Vagina (tissue), 2 donors: Measurements from ENCODE around the gene DNAJA3.

Source experiments
- CTCF ChIP-seq, 3 experiments: fragments of 450-650 bp in 2 of 3; fragments of 200-600 bp in 1 of 3; sonication (generic) in 1 of 3; IDR thresholded peaks; one replicate each; pipeline ENCODE4 v1.5.1; 2017 to 2019; ENCODE audit warnings: antibody characterized with exemption in 3 of 3, mild to moderate bottlenecking in 2 of 3, moderate library complexity in 2 of 3
- POLR2AphosphoS5 ChIP-seq, 2 donors: sonication (generic); formaldehyde crosslinking; IDR thresholded peaks; one replicate each; pipeline ENCODE4 v1.9.0; 2017; ENCODE audit warnings: antibody characterized with exemption in 2 of 2, mild to moderate bottlenecking in 2 of 2, low read depth in 1 of 2; ENCODE audit not compliant: insufficient read depth in 1 of 2

GRCh38 chr16:4391631-4392381, 33.9 kb upstream of the DNAJA3 start:
- no peak for TF ChIP-seq CTCF (IDR thresholded peaks at IDR 0.05)
- no peak for TF ChIP-seq POLR2AphosphoS5 (IDR thresholded peaks at IDR 0.05; ENCODE audit: insufficient read depth in 1 of 2, low read depth in 1 of 2)
